ENCODE data around the gene MACROD2.

GRCh38 chr20:14223806-14224205 lies 228.5 kb downstream of the MACROD2 start:
- TF ChIP-seq CTCF (IDR thresholded peaks at IDR 0.05; ENCODE audit: poor library complexity, severe bottlenecking) = no peak
- no peak for TF ChIP-seq EP300 (conservative IDR thresholded peaks at IDR 0.05; ENCODE audit: poor library complexity, severe bottlenecking)
- no peak for TF ChIP-seq SMC3 (conservative IDR thresholded peaks at IDR 0.05; ENCODE audit: poor library complexity)
